Mesenchymal stem cell (in vitro differentiated cells and primary cell): ENCODE data around the gene HERPUD2.
A peak's percentile ranks its signal among the peaks of the same experiment; 100 is the strongest.

Experiments used
- DNase-seq: peaks from one replicate; pipeline ENCODE4 v3.0.0-alpha.2; 2013
- H2AFZ ChIP-seq: one replicate; pipeline ENCODE4 v1.6.1; 2013; ENCODE audit warnings: low read depth, mild to moderate bottlenecking, control low read depth, inconsistent platforms, low read length, moderate library complexity
- H2AK5ac ChIP-seq: 2 replicates; pipeline ENCODE4 v1.6.1; 2013; ENCODE audit warnings: low read length, moderate library complexity, mild to moderate bottlenecking, inconsistent platforms; ENCODE audit not compliant: severe bottlenecking
- H2BK120ac ChIP-seq: one replicate; pipeline ENCODE4 v1.6.1; 2013; ENCODE audit warnings: low read depth, mild to moderate bottlenecking, inconsistent platforms, low read length, moderate library complexity
- H2BK12ac ChIP-seq, 2 experiments: one replicate each; pipeline ENCODE4 v1.6.1; 2013; ENCODE audit warnings: inconsistent platforms in 2 of 2, low read length in 2 of 2, mild to moderate bottlenecking in 2 of 2, moderate library complexity in 2 of 2, control low read depth in 1 of 2
- H2BK15ac ChIP-seq: one replicate; pipeline ENCODE4 v1.6.1; 2013; ENCODE audit warnings: mild to moderate bottlenecking, low read depth, inconsistent platforms; ENCODE audit not compliant: poor library complexity, severe bottlenecking
- H2BK5ac ChIP-seq: 2 replicates; pipeline ENCODE4 v1.6.1; 2013; ENCODE audit warnings: low read depth, mild to moderate bottlenecking, low read length, control low read depth, inconsistent platforms; ENCODE audit not compliant: poor library complexity, severe bottlenecking
- H3K14ac ChIP-seq, 2 experiments: one replicate each; pipeline ENCODE4 v1.6.1; 2013; ENCODE audit warnings: inconsistent platforms in 2 of 2, low read length in 2 of 2, control low read depth in 1 of 2, mild to moderate bottlenecking in 1 of 2, moderate library complexity in 1 of 2
- H3K18ac ChIP-seq, 2 experiments: one replicate each; pipeline ENCODE4 v1.6.1; 2013; ENCODE audit warnings: inconsistent platforms in 2 of 2, low read length in 2 of 2, control low read depth in 1 of 2, low read depth in 1 of 2, mild to moderate bottlenecking in 1 of 2
- H3K23ac ChIP-seq, 2 experiments: one replicate each; pipeline ENCODE4 v1.6.1; 2013; ENCODE audit warnings: inconsistent platforms in 2 of 2, low read length in 2 of 2, mild to moderate bottlenecking in 2 of 2, moderate library complexity in 2 of 2, control low read depth in 1 of 2
- H3K27ac ChIP-seq: 2 replicates; pipeline ENCODE4 v1.5.1; 2013; ENCODE audit warnings: mild to moderate bottlenecking, moderate library complexity, low read length, control low read depth, inconsistent platforms; ENCODE audit not compliant: poor library complexity, severe bottlenecking
- H3K27me3 ChIP-seq, 2 experiments: 2 replicates each; pipeline versions ENCODE4 v1.6.1 to v1.7.0; 2013; ENCODE audit warnings: low read length in 2 of 2, mild to moderate bottlenecking in 2 of 2, moderate library complexity in 2 of 2, control low read depth in 1 of 2, inconsistent platforms in 1 of 2; ENCODE audit not compliant: control insufficient read depth in 1 of 2, insufficient read depth in 1 of 2
- H3K36me3 ChIP-seq, 2 experiments: 2 replicates each; pipeline versions ENCODE4 v1.6.1 to v1.7.0; 2013; ENCODE audit warnings: low read length in 2 of 2, control low read depth in 1 of 2, inconsistent platforms in 1 of 2, low read depth in 1 of 2, mild to moderate bottlenecking in 1 of 2; ENCODE audit not compliant: insufficient read depth in 2 of 2, control insufficient read depth in 1 of 2
- H3K4ac ChIP-seq, 2 experiments: one replicate each; pipeline ENCODE4 v1.6.1; 2013; ENCODE audit warnings: inconsistent platforms in 2 of 2, low read length in 2 of 2, mild to moderate bottlenecking in 2 of 2, moderate library complexity in 2 of 2, control low read depth in 1 of 2, low read depth in 1 of 2
- H3K4me1 ChIP-seq: 2 replicates; pipeline ENCODE4 v1.6.1; 2013; ENCODE audit warnings: low read depth, low read length, control low read depth; ENCODE audit not compliant: control insufficient read depth, insufficient read depth
- H3K4me2 ChIP-seq: 2 replicates; pipeline ENCODE4 v1.6.1; 2013; ENCODE audit warnings: low read length, mild to moderate bottlenecking, inconsistent platforms; ENCODE audit not compliant: poor library complexity, severe bottlenecking
- H3K4me3 ChIP-seq, 2 experiments: 2 replicates each; pipeline versions ENCODE4 v1.5.1 to v1.7.0; 2013; ENCODE audit warnings: low read length in 2 of 2, mild to moderate bottlenecking in 2 of 2, control low read depth in 1 of 2, low read depth in 1 of 2; ENCODE audit not compliant: insufficient read depth in 1 of 2
- H3K79me1 ChIP-seq: replicated peaks from 2 replicates; pipeline ENCODE4 v1.6.1; 2013; ENCODE audit warnings: mild to moderate bottlenecking, control low read depth, low read length, inconsistent platforms; ENCODE audit not compliant: poor library complexity, severe bottlenecking
- H3K9ac ChIP-seq: 2 replicates; pipeline ENCODE4 v1.7.0; 2013; ENCODE audit warnings: mild to moderate bottlenecking, low read length, moderate library complexity
- H3K9me3 ChIP-seq: 2 replicates; pipeline ENCODE4 v1.7.0; 2013; ENCODE audit warnings: mild to moderate bottlenecking, low read length; ENCODE audit not compliant: control insufficient read depth
- H4K8ac ChIP-seq: one replicate; pipeline ENCODE4 v1.6.1; 2013; ENCODE audit warnings: inconsistent platforms, mild to moderate bottlenecking, low read length, moderate library complexity
- H4K91ac ChIP-seq: one replicate; pipeline ENCODE4 v1.6.1; 2013; ENCODE audit warnings: mild to moderate bottlenecking, low read length, inconsistent platforms
- WGBS: methylation state at CpG from one replicate; pipeline ENCODE4 v1.1.7; 2013; ENCODE audit warnings: mixed read lengths; 5-methylcytosine and 5-hydroxymethylcytosine counted together

Gene HERPUD2

GRCh38 chr7:35599645-35600044, 95.3 kb downstream of the HERPUD2 start:
- H2BK12ac ChIP-seq, result no peak overlapping the region
- no peak overlapping the region for H2BK5ac ChIP-seq
- no peak overlapping the region for H3K14ac ChIP-seq
- H3K79me1 ChIP-seq, result no peaks in the 10 kb centered on the region
- no peak overlapping the region for H3K9ac ChIP-seq
- no peak overlapping the region for H2BK120ac ChIP-seq
- H3K4ac ChIP-seq, result no peak overlapping the region
- H4K8ac ChIP-seq, result no peak overlapping the region
- WGBS, result 95% methylated on average over 1 of the region's 1 CpG
- H3K36me3 ChIP-seq, result peaks cover 0 to 5% of the 10 kb centered on the region in 2 experiments
- H3K4me2 ChIP-seq, result no peak overlapping the region
- no peak overlapping the region for H4K91ac ChIP-seq
- H3K9me3 ChIP-seq, result no peaks in the 10 kb centered on the region
- no peak overlapping the region for H3K23ac ChIP-seq
- DNase-seq, result no peak
- no peak overlapping the region for H3K27ac ChIP-seq
- no peak overlapping the region for H2BK15ac ChIP-seq
- no peak overlapping the region for H3K18ac ChIP-seq
- peaks cover 4% of the 10 kb centered on the region for H3K4me1 ChIP-seq
- no peak overlapping the region for H2AK5ac ChIP-seq
- H3K4me3 ChIP-seq, result no peak overlapping the region
- no peak overlapping the region for H2AFZ ChIP-seq
- no peaks in the 10 kb centered on the region for H3K27me3 ChIP-seq

- H3K4ac ChIP-seq, result no peak overlapping the region
- H4K91ac ChIP-seq, result no peak overlapping the region
- no peak overlapping the region for H3K4me2 ChIP-seq
- no peaks in the 10 kb centered on the region for H3K27me3 ChIP-seq
- no peak overlapping the region for H2AFZ ChIP-seq
- no peak overlapping the region for H3K27ac ChIP-seq
- DNase-seq, result no peak
- H3K18ac ChIP-seq, result no peak overlapping the region
- no peak overlapping the region for H3K23ac ChIP-seq
- no peaks in the 10 kb centered on the region for H3K9me3 ChIP-seq
- H3K4me1 ChIP-seq, result peaks cover 4% of the 10 kb centered on the region
- H3K14ac ChIP-seq, result no peak overlapping the region
- H3K9ac ChIP-seq, result no peak overlapping the region
- no peak overlapping the region for H2BK5ac ChIP-seq
- H2BK12ac ChIP-seq, result no peak overlapping the region
- WGBS, result 36% methylated on average over 1 of the region's 2 CpGs
- H4K8ac ChIP-seq, result no peak overlapping the region
- H3K4me3 ChIP-seq, result no peak overlapping the region
- H2AK5ac ChIP-seq, result no peak overlapping the region
- no peak overlapping the region for H2BK15ac ChIP-seq
- H3K36me3 ChIP-seq, result peaks cover 0 to 5% of the 10 kb centered on the region in 2 experiments
- no peak overlapping the region for H2BK120ac ChIP-seq
- H3K79me1 ChIP-seq, result no peaks in the 10 kb centered on the region
These were observed 95.9 kb downstream of the HERPUD2 start for GRCh38 chr7:35599061-35599460.

GRCh38 chr7:35596061-35596460, 98.9 kb downstream of the HERPUD2 start:
- H3K18ac ChIP-seq, result peak overlapping the region in 1 of 2 experiments; percentile 50
- no peak overlapping the region for H3K9ac ChIP-seq
- no peaks in the 10 kb centered on the region for H3K79me1 ChIP-seq
- H2BK12ac ChIP-seq, result peak overlapping the region in 1 of 2 experiments; percentile 79
- no peak overlapping the region for H2BK5ac ChIP-seq
- peak overlapping the region in 1 of 2 experiments; percentile 32 for H3K4ac ChIP-seq
- no peak overlapping the region for H3K27ac ChIP-seq
- no peak overlapping the region for H2AK5ac ChIP-seq
- H3K4me1 ChIP-seq, result peaks cover 2% of the 10 kb centered on the region
- no peak overlapping the region for H2BK15ac ChIP-seq
- H2BK120ac ChIP-seq, result peak overlapping the region; percentile 19
- H3K23ac ChIP-seq, result no peak overlapping the region
- no peaks in the 10 kb centered on the region for H3K9me3 ChIP-seq
- no peaks in the 10 kb centered on the region for H3K27me3 ChIP-seq
- no peak overlapping the region for H3K4me3 ChIP-seq
- H3K4me2 ChIP-seq, result no peak overlapping the region
- peaks cover 0 to 4% of the 10 kb centered on the region in 2 experiments for H3K36me3 ChIP-seq
- no peak overlapping the region for H3K14ac ChIP-seq
- DNase-seq, result peak; percentile 70
- WGBS, result 3% methylated on average over 2 of the region's 2 CpGs
- H4K91ac ChIP-seq, result peak overlapping the region; percentile 1
- H4K8ac ChIP-seq, result peak overlapping the region; percentile 31
- peak overlapping the region; percentile 36 for H2AFZ ChIP-seq

- Histone ChIP-seq H2BK120ac (no peak overlapping the region), H3K36me3 (peaks cover 0 to 4% of the 10 kb centered on the region in 2 experiments), H2AK5ac (no peak overlapping the region), H3K27ac (no peak overlapping the region), H3K23ac (no peak overlapping the region), H3K9me3 (no peaks in the 10 kb centered on the region), H3K4me1 (peaks cover 2% of the 10 kb centered on the region), H3K4me2 (no peak overlapping the region), H3K18ac (peak overlapping the region in 1 of 2 experiments; percentile 39), H4K91ac (peak overlapping the region; percentile 59), H3K4ac (no peak overlapping the region), H2BK5ac (no peak overlapping the region), H3K27me3 (no peaks in the 10 kb centered on the region), H4K8ac (no peak overlapping the region), H3K9ac (no peak overlapping the region), H3K79me1 (no peaks in the 10 kb centered on the region), H2AFZ (no peak overlapping the region), H2BK12ac (peak overlapping the region; percentile 10 to 49), H2BK15ac (no peak overlapping the region), H3K14ac (no peak overlapping the region), H3K4me3 (no peak overlapping the region)
- WGBS, result 76% methylated on average over 8 of the region's 8 CpGs
- DNase-seq, result no peak
These were observed 101.0 kb downstream of the HERPUD2 start for GRCh38 chr7:35593899-35594298.
